ENCODE measurements around the gene CFDP1.

CFDP1 gene

DNA sequence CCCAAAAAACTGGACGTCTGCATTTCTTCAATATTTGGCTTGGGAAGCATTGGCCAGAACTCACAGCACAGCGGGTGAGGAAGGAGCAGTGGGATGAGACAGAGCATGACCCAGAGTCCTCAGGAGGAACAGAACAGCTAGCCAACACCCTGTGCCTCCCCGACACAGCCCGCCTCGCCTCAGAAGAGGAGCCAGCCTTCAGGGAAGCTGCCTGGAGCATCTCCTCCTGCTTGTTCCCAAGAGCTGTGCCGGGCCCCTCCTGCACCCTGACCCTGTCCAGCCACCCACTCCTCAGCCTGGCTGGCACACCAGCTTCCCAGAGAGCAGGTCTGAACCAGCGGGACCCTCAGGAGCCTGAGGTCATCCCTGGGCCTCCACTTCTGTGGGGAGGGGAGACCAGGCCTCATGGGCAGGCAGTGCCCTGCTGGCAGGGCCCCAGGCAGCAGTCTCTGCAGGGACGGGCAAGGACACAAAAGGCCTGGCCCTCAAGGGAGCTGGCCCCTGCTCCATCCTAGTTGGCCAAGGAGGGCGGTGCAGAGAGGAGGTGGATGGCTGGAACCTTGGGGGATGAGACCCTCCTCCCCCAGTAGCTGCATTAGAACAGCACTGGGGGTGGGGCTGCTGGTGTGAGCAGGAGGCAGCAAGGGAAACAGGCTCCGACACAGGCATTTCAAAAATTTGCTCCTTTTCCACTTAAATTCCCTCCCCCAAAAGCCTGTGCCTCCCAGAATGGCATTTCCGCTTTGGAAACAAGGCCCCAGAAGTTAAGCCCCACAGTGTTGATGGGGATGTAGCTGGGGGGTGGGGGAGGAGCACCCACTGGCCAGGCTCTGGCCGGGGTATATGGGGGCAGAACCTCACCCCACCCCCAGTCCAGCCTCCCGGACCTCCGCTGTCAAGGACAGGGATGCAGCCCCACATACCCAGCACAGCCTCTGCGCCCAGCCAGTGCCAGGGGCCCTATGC lies 180.1 kb downstream of the CFDP1 start:
- no peak for TF ChIP-seq FOXP2 (optimal IDR thresholded peaks at IDR 0.05; ENCODE audit: borderline replicate concordance, extremely low read depth, extremely low read length, insufficient read depth)
- TF ChIP-seq TAF1 (IDR thresholded peaks at IDR 0.05; ENCODE audit: borderline replicate concordance, insufficient read depth, low read length), result no peak
- TF ChIP-seq SIN3A (IDR thresholded peaks at IDR 0.05; ENCODE audit: borderline replicate concordance, insufficient read depth, low read length), result no peak
- TF ChIP-seq, protein P1, sequence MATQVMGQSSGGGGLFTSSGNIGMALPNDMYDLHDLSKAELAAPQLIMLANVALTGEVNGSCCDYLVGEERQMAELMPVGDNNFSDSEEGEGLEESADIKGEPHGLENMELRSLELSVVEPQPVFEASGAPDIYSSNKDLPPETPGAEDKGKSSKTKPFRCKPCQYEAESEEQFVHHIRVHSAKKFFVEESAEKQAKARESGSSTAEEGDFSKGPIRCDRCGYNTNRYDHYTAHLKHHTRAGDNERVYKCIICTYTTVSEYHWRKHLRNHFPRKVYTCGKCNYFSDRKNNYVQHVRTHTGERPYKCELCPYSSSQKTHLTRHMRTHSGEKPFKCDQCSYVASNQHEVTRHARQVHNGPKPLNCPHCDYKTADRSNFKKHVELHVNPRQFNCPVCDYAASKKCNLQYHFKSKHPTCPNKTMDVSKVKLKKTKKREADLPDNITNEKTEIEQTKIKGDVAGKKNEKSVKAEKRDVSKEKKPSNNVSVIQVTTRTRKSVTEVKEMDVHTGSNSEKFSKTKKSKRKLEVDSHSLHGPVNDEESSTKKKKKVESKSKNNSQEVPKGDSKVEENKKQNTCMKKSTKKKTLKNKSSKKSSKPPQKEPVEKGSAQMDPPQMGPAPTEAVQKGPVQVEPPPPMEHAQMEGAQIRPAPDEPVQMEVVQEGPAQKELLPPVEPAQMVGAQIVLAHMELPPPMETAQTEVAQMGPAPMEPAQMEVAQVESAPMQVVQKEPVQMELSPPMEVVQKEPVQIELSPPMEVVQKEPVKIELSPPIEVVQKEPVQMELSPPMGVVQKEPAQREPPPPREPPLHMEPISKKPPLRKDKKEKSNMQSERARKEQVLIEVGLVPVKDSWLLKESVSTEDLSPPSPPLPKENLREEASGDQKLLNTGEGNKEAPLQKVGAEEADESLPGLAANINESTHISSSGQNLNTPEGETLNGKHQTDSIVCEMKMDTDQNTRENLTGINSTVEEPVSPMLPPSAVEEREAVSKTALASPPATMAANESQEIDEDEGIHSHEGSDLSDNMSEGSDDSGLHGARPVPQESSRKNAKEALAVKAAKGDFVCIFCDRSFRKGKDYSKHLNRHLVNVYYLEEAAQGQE (IDR thresholded peaks at IDR 0.05; ENCODE audit: insufficient read depth in 1 of 2, low read depth in 2 of 2, low read length in 2 of 2), result no peak
- no peak for TF ChIP-seq POLR2AphosphoS5 (IDR thresholded peaks at IDR 0.05; ENCODE audit: low read depth, low read length)

DNA sequence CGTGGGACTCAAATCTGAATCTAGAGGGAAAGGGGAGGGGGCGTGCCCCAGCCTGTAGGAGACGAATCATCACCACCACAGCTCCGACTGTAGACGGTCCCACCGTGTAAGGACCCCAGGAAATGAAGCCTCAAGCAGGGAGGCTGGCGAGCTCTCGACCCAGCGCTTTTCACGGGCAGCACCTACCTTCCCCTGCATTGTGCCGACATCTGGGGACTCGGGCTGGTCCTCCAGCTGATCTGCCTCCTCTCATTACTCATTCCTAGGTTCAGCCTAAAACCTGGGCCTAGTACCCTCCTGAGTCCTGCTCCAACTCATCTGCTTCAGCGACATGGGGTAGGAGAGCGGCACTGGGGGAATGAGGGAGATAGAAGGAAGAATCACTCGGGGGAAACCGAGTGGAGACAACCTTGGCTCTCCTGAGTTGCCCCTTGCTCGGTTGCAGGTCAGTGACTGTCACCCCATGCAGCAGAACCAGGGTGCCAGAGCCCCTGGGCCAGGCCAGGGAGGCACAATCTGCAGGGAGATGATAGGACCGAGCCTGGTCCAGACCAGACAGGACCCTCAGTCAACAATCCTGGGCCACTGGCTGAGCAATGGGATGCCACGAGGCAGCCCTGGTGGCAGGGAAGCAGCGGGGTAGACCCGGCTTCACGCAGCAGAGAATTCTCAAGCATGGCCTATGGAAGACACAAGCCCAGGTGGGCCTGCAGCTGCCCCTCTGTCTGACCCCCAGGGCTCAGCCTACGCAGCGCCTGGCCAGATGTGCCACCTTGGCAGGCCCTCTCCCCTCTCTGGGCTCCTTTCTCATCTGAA lies 181.0 kb downstream of the CFDP1 start:
- TF ChIP-seq POLR2AphosphoS5 (IDR thresholded peaks at IDR 0.05; ENCODE audit: low read depth, low read length) (no peak), FOXP2 (optimal IDR thresholded peaks at IDR 0.05; ENCODE audit: borderline replicate concordance, extremely low read depth, extremely low read length, insufficient read depth) (no peak), TAF1 (IDR thresholded peaks at IDR 0.05; ENCODE audit: borderline replicate concordance, insufficient read depth, low read length) (no peak), SIN3A (IDR thresholded peaks at IDR 0.05; ENCODE audit: borderline replicate concordance, insufficient read depth, low read length) (no peak)
- TF ChIP-seq, protein P1 (IDR thresholded peaks at IDR 0.05; ENCODE audit: insufficient read depth in 1 of 2, low read depth in 2 of 2, low read length in 2 of 2), result no peak

DNA sequence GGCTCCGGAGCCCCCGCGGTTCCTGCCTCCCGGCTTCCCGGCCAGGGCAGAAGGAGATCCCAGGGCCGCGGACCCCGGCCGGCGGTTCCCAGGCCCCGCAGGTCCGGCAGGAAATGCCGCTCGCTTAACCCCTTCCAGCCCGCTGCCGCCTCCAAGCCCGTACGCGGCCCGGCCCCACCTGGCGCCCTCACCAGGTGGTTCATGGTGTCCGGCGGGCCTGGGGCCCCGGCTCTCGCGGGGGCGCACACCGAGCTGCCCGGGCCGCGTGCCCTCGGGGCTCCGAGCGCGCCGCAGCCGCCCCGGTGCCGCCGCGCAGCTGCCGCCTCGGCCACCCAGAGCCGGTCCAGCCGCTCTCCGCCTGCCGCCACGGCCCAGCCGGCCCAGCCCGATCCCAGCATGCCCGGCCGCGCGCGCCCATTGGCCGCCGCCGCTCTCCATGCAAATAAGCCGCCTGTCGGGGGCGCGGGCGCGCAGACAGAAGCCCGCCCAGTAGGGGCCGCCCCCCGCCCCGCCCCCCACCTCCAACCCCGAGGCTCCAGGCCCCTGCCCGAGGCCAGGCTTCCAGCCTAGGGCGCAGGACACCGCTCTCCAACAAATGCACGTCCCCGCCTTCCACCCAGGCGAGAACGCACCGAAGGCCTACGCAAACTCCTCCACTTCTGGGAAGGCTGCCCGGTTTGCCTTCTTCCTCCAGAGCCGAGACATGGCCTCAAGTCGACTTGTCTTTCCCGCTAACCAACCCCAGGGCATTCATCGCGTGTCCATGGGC lies 181.8 kb downstream of the CFDP1 start, which contains the start of gene BCAR1:
TSS of gene BCAR1 (minus strand) at position 345 of the 769 bp plus-strand sequence. CDS start at position 203, 142 bp downstream.
- TF ChIP-seq, protein P1 (IDR thresholded peaks at IDR 0.05; ENCODE audit: insufficient read depth in 1 of 2, low read depth in 2 of 2, low read length in 2 of 2), result no peak
- TF ChIP-seq FOXP2 (optimal IDR thresholded peaks at IDR 0.05; ENCODE audit: borderline replicate concordance, extremely low read depth, extremely low read length, insufficient read depth), result no peak
- TF ChIP-seq TAF1 (IDR thresholded peaks at IDR 0.05; ENCODE audit: borderline replicate concordance, insufficient read depth, low read length), result no peak

DNA sequence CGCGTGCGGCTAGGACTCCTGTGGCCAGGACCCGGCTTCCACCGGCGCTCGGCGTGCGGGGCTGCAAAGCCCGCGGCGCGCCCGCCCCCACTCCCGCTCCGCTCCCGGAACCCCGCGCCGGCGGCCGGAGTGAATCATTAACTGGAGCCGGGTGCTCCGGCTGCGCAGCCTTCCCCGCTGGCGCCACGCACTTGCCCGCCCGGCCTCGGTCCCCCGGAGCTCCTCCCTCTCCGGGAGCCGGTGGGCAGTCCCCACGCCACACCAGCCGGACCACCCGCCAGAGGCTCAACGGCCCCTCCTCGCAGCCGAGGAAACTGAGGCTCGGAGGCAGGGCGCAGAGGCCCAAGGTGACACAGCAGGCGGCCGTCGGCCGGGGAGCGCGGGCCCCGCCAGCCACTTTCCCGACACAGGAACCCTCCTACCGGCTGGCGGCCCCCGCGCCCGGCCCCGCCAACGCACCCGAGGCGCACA lies 182.5 kb downstream of the CFDP1 start:
- TF ChIP-seq SIN3A (IDR thresholded peaks at IDR 0.05; ENCODE audit: borderline replicate concordance, insufficient read depth, low read length) (no peak), FOXP2 (optimal IDR thresholded peaks at IDR 0.05; ENCODE audit: borderline replicate concordance, extremely low read depth, extremely low read length, insufficient read depth) (no peak), TAF1 (IDR thresholded peaks at IDR 0.05; ENCODE audit: borderline replicate concordance, insufficient read depth, low read length) (no peak), POLR2AphosphoS5 (IDR thresholded peaks at IDR 0.05; ENCODE audit: low read depth, low read length) (no peak)
- TF ChIP-seq, protein P1 (IDR thresholded peaks at IDR 0.05; ENCODE audit: insufficient read depth in 1 of 2, low read depth in 2 of 2, low read length in 2 of 2), result no peak

All from PFSK-1 (cell line).